NCI-H1092 (cell line): ENCODE results near the gene SNRPD1.
"Not testable (repeated sequence)": the region's sequence is repeated elsewhere in the genome, so short reads cannot be mapped to it uniquely, and the experiment has no call there.

Experiments
- DNase-seq: peaks from one replicate; lab custom pipeline; 2025; lab: John Stamatoyannopoulos, UW

Gene SNRPD1

GRCh38 chr18:21636769-21637168 lies 24.7 kb downstream of the SNRPD1 start:
- no peak for DNase-seq

GRCh38 chr18:21638822-21639221 lies 26.7 kb downstream of the SNRPD1 start:
- DNase-seq, result no peak

DNA sequence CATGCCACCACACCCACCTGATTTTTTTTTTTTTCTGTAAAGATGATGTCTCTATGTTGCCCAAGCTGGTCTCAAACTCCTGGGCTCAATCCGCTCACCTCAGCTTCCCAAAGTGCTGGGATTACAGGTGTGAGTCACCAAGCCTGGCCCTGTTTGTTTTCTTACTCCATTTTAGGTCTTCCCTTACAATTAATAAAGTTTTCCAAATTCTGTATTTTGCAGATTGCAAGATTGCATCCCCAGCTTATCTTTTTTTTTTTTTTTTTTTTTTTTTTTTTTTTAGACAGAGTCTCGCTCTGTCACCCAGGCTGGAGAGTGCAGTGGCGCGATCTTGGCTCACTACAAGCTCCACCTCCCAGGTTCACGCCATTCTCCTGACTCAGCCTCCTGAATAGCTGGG lies 28.3 kb downstream of the SNRPD1 start:
- not testable (repeated sequence) for DNase-seq

DNA sequence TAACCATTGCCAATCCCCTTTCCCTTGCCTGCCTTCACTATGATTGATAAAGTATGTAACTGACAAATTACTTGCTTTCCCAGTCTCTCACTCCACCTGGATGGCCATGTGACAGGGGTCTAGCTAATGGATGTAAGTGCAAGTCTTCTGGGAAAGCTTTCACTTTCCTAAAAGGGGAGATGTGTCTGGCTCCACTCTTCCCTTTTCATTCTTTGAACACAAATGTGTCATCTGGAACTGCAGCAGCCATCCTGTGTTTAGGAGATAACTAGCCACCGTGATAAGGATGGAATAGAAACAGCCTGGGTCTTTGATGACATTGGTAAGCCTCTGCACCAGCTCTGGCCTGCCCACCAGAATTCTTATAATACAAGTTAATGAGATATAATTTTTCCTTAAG lies 38.2 kb downstream of the SNRPD1 start:
- DNase-seq, result no peak

DNA sequence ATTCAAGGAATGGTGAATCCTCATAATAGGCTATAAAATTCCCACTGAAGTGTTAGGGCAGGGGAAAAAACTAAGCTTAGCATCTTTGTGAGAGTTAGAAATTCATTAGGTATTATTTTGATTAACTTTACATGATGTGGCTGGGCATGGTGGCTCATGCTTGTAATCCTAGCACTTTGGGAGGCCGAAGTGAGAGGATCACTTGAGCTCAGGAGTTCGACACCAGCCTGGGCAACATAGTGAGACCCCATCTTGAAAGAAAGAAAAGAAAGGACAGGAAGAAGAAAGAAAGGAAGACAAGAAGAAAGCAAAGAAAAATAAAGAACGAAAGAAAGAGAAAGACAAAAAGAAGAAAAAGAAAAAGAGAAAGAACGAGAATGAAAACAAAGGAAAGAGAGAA lies 40.0 kb downstream of the SNRPD1 start:
- no peak for DNase-seq

DNA sequence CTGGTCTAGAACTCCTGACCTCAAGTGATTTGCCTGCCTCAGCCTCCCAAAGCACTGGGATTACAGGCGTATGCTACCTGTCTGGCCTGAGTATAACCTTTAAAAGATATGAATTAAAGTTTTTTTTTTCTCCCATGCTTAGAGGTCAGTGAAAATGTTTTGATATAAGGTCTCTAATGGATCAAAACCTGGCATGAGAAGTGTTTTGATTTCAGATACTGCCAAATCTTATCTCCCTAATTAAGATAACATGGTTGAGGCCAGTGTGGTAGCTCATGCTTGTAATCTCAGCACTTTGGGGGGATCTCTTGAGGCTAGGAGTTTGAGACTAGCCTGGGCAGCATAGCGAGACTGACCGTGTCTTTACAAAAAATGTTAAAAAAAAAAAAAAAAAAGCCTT lies 41.2 kb downstream of the SNRPD1 start:
- DNase-seq, result no peak

DNA sequence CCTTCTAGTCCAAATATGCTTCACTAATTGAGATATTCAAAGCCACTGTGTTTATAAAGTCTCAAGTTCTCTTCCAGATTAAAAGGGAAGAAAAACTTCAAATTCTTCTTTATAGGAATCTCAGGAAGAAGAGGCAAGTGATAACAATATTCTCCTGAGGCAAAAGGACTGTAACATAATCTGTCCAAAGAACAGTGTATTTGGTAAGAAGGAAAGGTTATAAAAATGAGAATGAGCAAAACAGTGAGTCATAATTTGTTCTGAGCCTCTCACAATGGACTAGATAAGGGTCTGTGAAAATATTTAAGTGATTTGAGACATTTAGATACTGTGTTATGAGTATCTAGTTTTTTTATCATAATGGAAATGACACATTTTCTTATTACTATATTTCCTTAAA lies 44.3 kb downstream of the SNRPD1 start:
- no peak for DNase-seq

- DNase-seq, result no peak
Observed at GRCh38 chr18:21660078-21660477, 48.0 kb downstream of the SNRPD1 start.

DNA sequence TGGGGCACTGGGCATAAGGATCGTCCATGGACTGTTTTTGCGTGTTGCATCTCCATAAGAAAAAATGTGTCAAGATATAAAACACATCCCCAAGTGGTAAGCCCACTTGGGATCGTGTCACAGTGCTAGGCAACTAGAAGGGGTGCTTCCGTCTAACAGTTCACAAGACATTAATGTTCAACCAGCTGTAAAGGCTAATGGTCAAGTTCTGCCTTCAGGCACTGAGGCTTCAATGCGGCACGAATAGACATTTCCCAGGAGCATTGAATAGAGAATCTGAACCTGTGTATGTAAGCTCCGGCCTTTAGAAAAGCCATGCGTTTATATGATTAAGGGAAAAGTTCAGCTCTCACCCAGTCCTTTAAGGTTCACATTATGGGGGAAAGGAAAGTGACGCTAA lies 50.5 kb downstream of the SNRPD1 start:
- no peak for DNase-seq

GRCh38 chr18:21663578-21663977 lies 51.5 kb downstream of the SNRPD1 start:
- DNase-seq, result no peak

DNA sequence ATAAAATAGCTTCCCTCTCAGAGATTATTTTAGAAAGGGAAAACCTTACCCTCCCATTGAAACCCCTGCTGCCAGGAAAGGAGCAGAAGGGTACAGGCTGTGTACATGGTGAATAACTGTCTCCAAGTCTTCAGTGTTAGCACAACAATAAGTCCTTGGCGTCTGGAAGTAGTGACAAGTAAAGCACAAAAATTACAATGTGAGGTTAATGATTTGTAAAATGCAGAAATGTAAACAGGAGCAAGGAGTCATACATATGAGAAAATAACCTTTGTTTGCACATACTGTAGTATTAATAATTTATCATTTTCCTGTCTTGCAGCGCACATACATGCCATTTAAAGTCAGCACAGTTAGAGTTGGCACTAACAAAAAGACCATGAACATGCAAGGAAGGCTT lies 52.0 kb downstream of the SNRPD1 start:
- DNase-seq, result no peak

- no peak for DNase-seq
Observed at GRCh38 chr18:21669736-21670285, 57.7 kb downstream of the SNRPD1 start.

GRCh38 chr18:21672521-21673267 lies 60.6 kb downstream of the SNRPD1 start:
- no peak for DNase-seq

- DNase-seq, result not testable (repeated sequence)
Observed at GRCh38 chr18:21675354-21675753, 63.2 kb downstream of the SNRPD1 start.

- DNase-seq, result no peak
Observed at GRCh38 chr18:21678859-21679258, 66.7 kb downstream of the SNRPD1 start.

GRCh38 chr18:21680161-21680560 lies 68.0 kb downstream of the SNRPD1 start:
- no peak for DNase-seq

- DNase-seq, result no peak
Observed at GRCh38 chr18:21682371-21683051, 70.4 kb downstream of the SNRPD1 start.
